ENCODE data around the gene ATG4D.
A peak's percentile ranks its signal among the peaks of the same experiment; 100 is the strongest.

Gene ATG4D

DNA sequence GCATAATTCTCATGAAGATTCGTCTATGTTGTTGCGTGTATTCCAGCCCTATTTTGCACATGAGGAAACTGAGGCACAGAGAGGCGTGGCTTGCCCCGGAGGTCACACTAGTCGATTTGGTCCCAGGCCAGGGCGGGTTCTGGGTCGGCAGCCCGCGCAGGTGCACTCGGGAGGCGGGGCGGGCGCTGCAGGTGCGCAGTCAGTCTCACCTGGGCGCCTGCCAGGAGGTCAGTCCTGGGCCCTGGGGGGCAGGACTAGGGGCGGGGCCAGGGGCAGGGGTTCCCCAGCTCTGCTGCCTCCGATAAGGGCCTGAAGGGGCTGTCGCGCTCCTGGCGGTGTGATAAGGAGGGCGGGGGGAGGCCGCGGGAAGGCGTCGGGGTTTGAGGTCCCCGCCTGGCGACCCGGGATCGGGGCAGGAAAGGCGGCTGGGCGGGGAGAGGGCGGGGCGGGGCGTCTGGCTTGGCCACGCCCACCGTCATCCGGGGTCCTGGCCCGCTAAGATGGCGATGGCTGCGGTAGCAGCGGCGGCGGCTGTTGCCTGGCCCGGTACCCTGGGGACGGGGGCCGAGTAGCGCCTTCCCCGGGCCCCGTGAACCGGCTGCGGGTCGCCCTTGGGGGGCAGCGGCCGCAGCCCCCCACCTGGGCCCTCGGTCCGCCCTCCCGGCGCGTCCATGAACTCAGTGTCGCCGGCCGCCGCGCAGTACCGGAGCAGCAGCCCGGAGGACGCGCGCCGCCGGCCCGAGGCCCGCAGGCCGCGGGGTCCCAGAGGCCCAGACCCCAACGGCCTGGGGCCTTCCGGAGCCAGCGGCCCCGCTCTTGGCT is at the start of gene ATG4D:
TSS of gene ATG4D (plus strand) at position 485 of the 822 bp plus-strand sequence. CDS start at position 672, 187 bp downstream.
- DNase-seq: peak; percentile 39 to 85

DNA sequence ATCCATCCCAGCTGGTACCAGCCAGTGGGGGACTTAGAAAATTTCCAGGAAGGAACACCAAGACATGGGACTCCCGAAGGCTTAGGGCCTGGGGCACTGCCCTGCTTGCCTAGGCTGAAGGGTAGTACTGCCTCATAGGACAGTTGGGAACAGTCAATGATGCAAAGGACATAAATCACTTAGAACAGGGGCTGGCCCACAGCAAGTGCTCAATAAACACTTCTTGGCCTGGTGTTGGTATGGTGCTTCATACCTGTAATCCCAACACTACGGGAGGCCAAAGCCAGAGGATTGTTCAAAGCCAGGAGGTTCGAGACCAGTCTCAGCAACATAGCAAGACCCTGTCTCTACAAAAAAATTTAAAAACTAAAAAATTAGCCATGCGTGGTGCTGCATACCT is 46.3 kb upstream of the ATG4D start:
- DNase-seq: no peak

DNA sequence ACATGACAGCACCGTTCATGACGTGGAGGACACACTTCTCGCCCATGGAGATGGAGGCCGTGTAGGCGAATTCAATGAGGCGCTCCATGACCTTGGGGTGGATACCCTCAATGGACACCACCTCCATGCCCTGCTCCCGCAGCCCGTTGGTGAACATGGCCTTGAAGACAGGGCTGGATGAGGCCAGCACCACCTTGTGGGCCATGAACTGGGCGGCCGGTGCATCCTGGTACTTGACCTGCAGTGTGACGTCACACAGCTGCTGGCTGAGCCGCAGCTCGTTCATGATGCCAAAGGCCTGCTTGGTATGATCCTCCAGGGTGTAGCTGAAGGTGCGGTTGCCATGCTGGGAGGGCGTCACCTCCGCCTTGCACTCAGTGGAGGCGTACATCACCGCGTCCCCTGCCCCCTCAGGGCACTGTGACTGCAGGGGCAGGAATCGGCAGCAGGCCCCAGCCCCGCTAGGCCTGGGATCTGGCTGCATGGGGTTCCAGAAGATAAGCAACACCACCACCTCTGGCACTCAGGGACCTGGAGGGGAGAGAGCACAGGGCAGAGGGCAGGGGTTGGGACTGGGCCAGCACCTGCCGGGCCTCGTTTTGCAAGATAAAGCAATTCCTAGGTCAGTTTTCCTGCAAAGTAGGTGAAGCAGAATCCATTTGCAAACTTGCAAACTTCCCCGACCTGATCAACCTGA is 44.0 kb upstream of the ATG4D start:
- no peak for DNase-seq

- DNase-seq: no peak
These were observed 43.5 kb upstream of the ATG4D start for GRCh38 chr19:10500247-10500592.

- peak; percentile 79 to 86 for DNase-seq
These were observed 41.7 kb upstream of the ATG4D start for GRCh38 chr19:10501971-10502523.

GRCh38 chr19:10502524-10503001 is 41.1 kb upstream of the ATG4D start:
- DNase-seq: peak; percentile 86 to 98

DNA sequence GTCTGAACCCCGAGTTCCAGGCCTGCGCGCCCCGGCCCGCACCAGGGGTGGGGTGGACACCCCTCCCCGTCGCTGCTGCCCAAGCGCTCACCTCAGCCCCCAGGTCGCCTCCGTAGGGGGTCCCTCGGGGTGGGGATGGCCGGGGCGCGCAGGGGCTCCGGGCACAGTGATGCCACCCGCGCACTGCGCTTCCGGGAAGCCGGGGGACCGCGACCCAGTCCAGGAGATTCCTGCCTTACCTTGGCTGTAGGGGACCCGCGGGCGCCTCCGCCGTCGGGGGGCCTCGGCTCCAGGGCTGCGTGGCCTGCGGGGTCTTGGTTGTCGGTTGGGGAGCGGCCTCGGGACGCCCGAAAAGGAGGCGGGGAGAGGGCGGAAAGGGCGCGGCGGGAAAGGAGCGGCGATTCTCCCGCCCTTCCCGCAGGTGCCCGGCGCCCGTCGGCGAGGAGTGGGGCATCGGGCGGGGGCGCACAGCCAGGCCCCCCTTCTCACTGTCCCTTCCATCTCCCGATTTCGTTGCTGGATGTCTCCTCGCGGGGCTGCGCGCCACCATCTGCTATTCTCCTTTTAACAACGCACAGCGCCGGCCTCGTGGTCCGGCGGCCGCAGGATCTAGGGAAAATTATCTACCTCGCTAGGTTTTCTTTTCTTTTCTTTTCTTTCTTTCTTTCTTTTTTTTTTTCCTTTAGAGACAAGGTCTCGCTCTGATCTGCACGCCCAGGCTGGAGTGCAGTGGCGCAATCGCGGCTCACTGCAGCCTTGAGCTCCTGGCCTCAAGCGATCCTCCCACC is 40.5 kb upstream of the ATG4D start, which contains the start of gene KEAP1:
TSS of gene KEAP1 (minus strand) at position 355 of the 788 bp plus-strand sequence. CDS start 3,323 bp downstream, outside the sequence.
- DNase-seq: peak in 1 of 2 experiments; percentile 58

DNA sequence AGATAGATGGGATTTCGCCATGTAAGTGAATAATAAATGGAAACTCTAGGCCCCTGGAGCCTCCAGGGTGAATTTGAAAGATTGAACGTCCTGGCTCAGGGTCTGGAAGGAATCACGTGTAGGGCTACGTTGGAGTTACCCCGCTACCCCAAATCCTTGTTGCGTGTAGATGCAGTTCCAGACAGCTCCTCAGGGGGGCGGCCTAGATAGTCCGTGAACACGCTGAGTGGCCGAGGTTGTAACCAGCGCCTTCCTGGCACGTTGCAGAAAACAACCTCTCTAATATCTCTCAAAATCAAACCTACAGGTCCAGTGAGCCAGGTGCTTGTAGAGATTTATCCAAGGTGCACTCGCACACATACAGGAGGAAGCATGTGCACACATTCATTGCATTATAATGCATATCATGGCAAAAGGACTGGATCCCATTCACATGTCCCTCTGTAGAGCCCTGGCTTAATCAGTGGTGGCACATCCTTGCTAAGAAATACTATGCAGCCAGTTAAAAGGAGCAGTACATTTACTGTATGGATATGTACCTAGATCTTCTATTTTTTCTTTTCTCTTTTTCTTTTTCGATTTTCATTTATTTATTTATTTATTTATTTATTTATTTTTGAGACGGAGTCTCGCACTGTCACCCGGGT is 38.0 kb upstream of the ATG4D start:
- DNase-seq: peak in 1 of 2 experiments; percentile 41

- no peak for DNase-seq
These were observed 35.7 kb upstream of the ATG4D start for GRCh38 chr19:10508036-10508435.

DNA sequence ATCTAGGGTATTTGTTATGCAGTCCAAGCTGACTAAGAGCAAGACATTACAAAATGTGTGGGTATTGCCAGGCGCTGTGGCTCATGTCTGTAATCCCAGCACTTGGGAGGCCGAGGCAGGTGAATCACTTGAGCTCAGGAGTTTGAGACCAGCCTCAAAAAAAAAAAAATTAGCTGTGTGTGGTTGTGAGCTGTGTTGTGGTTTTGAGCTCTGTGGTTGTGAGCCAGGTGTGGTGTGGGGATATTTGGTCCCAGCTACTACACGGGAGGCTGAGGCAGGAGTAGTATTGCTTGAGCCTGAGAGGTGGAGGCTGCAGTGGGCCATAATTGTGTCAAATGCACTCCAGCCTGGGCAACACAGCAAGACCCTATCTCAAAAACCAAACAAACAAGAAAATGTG is 35.0 kb upstream of the ATG4D start:
- no peak for DNase-seq

- DNase-seq: peak in 1 of 2 experiments; percentile 54
These were observed 33.4 kb upstream of the ATG4D start for GRCh38 chr19:10510301-10510802.

GRCh38 chr19:10513223-10513622 is 30.5 kb upstream of the ATG4D start:
- DNase-seq: no peak

DNA sequence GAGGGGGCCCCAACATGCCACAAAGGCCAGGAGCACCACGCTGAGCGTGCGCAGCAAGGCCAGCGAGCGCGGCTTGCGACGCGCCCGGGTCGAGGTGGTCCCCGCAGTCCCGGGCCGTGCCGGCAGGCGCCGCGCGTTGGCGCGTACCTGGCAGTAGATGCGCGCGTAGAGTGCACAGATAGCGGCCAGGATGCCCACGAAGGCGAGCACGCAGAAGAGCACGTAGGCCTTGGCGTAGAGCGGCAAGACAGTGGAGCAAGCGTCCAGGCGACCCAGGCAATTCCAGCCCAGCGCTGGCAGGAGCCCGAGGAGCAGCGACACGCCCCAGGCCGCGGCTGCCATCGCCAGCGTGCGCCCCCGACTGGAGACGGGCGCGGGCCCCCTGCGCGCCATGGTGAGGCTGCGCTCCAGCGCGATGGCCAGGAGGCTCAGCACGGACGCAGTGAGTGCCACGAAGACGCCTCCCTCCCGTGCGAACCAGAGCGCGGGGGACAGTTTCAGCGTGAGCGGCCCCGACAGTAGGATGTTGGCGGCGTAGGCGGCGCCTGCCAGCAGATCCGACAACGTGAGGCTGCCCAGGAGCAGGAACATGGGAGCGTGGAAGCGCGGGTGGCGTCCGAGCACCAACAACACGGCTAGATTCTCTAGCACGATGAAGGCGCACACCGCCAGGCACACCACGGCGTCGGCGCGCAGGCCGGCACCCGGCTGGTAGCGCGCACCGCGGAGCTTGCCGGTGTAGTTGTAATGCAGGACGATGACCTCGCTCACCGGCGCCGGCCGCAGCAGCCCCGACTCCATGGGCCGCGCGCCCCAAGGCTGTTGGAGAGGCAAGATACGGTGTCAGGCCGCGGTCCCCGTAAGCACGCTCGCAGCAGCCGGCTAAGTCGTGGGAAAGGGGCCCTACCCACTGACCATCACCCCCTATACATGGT is 29.2 kb upstream of the ATG4D start:
- DNase-seq: no peak

- DNase-seq: no peak
These were observed 27.7 kb upstream of the ATG4D start for GRCh38 chr19:10516064-10516385.

DNA sequence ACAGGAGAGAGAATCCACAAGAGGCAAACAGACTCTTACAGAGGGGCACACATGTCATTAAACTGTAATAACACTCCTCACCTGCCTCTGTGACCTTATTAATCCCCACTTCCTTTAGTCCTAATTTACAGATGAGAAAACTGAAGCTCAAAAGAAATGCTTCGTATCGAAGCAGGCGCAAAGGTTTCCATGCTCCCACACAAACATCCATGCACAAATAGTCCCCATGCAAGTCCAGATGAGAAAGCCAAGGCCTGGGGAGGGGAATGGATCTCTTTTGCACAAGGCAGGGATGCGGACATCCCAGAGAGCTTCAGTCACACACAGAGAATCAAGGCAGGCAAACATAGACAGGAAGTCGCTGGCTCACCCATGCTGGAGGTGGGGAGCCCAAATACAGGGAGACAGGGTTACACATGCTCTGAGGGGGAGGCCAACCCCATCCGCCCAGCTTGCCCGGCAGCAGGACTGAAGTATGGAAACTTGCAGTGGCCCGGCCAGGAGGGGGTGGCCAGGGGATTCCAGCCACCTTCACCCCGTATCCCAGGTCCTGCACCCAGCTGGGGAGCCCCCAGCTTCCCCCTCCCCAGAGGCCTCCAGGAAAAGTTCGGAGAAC is 26.9 kb upstream of the ATG4D start:
- no peak for DNase-seq

DNA sequence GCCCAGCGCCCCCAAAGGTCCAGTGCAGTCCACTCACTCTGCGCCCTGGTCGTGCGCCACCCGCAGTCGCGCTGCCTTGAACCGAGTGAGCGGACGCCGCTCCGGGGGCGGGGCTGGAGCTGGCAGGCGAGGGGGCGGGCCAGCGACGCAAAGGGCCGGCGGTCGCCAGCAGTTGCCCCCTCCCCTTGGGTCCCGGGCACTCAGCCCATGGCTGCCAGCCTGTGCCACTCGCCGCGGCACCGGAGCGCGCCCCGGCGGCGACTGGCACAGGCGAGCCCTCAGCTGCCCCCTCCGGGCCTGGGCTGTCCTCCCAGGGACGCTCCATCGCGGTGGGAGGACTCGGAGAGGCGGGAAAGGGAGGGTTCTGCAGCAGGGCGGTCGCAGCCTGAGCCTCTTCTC is 26.3 kb upstream of the ATG4D start, which contains the start of gene S1PR5:
TSS of gene S1PR5 (minus strand) at position 87 of the 399 bp plus-strand sequence. CDS start 2,436 bp downstream, outside the sequence.
- DNase-seq: peak in 1 of 2 experiments; percentile 77

GRCh38 chr19:10517760-10518443 is 25.8 kb upstream of the ATG4D start:
- DNase-seq: peak; percentile 36 to 58

DNA sequence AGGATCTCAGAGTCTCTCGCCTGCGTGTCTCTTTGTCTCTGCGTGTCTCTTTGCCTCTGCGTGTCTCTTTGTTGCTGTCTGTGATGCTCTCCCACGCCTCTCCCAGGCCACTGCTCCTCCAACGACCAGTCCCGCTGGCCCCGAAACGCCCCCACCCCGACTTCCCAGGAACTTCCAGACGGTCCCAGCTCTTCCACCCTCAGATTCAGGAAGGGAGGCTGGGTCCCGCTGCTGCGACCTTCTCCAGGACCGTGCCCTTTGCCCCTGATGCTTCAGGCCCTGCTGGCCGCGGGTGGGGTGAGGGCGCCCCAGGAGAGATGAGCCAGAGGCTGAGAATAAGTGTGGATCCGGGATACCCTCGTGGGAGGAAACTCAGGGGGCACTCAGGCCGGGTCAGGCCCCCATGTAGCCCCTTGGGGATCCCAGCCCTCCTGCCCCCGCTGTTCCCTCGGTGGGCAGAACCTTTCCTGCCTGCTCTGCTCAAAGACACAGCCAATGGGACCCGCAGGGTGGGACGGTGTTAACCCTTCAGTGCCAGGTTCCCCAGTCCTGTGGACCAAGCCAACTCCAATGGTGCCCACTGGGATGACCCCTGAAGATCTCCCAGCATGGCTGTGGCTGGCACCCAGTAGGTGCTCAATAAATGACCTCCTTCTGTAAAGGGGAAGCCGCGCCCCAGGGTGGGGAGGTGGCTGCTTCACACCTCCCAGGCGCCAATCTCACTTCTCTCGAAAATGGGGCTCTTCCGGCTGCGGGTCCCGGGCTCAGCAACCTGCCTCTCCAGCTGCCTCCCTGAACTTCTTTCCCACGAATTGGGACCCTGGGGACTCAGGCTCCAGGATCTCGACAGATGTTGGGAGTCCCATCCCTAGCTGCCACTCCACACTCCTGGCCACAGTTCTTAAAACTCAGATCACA is 25.0 kb upstream of the ATG4D start:
- no peak for DNase-seq

DNA sequence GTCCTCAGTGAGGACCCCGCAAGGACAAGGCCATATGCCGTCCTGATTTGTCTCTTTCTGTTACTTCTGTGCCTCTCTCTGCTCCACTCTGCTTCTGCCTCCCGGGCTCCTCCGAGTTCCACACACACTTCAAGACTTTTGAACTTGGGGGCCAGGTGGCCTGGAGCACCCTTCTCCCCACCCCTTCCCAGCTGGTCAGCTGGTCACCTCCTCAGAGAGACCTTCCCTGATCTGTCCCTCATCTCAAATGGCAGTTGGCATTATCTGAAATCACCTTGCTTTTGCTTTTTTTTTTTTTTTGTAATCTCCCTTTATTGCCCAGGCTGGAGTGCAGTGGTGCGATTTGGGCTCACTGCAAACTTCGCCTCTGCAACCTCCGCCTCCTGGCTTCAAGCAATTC is 24.3 kb upstream of the ATG4D start:
- no peak for DNase-seq
